ENCODE measurements around the gene SSH2.

The SSH2 gene

DNA sequence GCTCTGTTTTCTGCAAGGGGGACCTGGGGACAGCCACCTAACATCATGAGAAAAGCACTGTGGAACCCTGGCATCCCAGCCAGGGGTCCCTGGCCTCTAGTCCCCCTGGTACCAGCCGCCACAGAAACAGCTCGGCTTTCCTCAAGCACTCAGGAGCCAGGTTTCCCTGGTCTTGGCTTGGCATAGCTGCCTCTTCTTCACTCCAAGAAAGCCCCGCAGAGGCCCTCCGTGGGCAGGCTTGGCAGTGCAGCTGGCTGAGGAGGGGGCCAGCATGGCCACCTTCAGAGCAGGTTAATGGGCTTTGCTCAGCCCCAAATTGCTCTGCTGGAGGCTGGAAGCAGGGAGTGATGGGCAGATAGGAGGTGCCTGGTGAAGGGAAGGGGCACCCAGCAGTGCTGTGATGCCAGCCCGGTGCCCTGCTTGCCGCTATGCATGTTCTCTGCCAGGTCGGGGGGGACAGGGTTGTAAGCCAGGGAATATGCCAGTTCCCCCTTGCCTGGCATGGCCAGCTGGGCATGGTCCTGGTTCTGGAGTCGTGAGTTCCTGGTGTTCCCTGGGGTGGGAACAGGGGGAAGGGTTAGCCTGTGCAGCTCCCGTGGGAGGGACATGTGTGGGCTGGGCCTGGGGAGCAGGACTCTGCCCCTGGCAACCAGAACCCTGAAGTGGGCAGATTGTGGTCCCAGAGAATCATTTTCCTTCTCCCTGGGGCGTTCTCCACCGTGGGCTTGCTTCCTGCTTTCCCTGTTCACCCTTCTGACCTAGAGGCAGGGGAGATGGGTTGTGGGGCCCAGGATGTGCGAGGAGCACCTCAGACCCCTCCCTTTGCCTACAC, 333.9 kb downstream of the SSH2 start:
- no peak for DNase-seq

DNA sequence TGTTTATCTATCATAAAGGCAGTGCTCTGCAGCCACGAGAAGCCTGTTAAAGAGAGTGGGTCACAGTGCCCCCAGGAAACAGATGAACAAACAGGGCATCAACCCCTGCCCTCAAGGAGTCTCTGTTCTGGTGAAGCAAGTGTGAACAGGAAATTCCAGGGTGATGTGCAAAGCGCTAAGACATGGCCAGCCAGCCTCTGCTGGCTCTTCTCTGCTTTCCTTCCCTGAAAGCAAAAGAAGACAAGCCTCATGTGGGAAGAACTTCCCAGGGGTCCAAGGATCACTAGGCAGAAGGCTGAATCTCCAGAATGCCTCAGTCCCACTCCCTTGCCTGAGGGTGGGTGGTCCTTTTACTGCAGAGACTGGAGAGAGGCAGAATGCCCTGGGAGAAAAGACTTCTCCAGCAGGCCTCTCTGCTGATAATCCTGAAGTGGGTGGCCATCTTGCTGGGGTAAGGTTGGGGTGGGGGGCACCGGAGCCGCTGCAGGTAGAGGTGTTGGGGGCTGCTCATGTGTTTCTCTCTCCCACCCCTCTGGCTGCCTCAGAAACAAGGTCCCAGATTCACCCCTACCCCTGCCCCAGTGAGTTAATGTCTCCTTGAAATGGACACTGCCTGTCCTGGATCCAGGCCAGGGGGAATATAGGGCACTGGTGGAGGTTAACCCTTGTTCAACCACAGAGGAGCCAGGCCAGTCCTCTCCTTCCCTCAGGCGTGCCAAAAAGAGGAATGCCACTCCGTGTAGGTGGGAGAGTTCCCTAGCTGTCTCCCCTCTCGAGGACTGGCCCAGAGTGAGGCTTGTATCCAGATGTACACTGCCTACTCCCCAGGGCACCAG, 334.7 kb downstream of the SSH2 start:
- DNase-seq = no peak

DNA sequence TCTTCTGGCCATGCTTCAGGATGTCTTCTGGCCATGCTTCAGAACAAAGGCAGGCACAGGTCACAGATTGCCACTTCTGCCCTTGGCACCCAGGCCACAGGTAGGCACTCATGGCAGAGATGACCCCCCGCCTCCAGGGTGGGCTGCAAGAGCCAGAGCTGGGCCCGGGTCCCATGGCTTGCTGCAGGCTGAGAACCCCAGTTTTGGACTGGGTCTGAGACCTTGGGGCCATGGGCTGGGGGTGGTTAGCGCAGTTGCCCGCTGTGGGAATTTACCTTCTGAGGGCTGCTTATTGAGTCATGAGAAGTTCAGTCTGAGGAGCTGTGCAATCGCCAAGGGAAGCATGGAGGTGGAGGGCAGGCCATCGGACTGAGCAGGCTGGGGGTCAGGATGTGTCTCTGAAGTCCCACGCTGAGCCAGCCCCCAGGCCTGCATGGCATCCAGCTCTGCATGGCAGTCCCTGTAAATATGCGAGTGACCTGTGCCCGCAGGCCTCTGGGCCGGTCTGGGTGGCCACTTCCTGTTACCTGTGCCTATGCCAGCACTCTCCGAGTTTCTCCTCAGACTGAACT, 335.4 kb downstream of the SSH2 start:
- no peak for DNase-seq

DNA sequence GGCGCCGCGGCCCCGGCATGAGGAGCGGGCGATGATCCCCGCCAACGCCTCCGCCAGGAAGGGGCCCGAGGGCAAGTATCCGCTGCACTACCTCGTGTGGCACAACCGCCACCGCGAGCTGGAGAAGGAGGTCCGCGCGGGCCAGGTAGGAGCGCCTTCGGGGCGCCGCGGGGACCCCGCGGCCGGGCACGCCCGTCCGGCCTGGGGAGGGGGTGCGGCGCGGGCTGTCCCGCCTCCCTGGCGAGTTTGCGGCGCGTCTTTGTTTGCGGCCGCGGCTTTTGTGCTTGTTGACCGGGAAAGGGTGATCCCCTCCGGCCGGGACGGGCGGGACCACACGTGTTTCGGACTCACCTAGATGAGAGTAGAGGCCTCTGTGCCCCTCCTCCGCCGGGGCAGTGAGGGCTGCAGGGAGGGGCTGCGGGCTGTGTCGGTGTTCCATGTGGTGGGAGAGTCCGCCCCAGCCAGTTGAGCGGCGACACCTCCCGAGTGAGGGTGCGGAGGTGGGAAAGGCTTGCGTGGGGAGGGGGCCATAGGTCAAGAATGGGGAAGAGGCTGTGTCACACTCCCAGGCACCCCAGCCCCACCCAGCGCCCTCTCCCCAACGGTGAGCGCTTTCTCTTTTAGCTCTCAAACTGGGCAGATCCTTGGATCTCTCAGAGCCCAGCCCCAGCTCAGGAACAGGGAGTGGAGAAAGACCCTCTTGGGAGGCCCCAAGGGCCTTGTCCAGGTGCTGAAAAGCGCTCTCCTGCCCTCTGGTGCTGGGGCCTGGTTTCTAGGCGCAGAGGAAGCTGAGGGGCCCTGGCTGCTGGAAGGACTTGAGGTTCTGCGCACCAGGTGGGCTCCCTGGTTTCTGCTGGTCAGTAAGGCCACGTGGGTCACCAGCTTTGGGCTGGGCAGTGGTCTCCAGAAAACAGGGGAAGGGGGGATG, 336.2 kb downstream of the SSH2 start:
- peak; percentile 51 for DNase-seq

DNA sequence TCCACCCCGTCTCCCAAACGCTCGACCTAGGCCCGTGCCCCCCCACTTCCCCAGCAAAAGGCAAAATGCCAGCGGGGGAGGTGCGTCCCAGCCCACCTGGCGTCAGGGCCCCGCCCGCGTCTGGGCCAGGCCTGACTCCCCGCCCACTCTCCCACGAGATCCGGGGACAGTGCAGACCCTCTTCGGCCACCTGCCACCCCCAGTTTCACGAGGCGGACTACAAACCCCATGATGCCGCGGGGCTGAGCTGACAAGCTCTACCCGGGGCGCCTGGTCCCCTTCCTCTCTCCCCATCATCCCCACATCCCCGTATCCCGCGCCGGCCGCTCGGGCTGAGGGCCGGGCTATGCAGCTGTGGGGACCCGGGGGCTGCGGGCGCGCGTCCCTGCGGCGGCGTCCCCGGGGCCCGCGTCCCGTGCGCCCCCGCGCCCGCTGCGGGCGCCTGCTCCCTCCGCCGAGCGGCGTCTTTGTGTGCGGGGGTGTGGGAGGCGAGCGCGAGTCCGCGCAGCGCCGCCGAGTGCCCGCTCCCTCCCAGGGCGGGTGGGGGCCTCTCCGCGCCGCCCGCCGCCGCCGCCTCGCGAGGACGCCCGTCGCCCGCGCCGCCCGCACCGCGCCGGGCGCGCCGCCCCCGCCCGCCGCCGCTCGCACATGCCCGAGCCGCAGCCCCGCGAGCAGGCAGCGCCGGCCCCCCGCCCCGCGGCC, 337.0 kb downstream of the SSH2 start, which contains the start of gene ANKRD13B:
ANKRD13B (plus strand) TSS at position 283 of the 702 bp plus-strand sequence. CDS start 490 bp downstream, outside the sequence.
- DNase-seq = peak; percentile 52

DNA sequence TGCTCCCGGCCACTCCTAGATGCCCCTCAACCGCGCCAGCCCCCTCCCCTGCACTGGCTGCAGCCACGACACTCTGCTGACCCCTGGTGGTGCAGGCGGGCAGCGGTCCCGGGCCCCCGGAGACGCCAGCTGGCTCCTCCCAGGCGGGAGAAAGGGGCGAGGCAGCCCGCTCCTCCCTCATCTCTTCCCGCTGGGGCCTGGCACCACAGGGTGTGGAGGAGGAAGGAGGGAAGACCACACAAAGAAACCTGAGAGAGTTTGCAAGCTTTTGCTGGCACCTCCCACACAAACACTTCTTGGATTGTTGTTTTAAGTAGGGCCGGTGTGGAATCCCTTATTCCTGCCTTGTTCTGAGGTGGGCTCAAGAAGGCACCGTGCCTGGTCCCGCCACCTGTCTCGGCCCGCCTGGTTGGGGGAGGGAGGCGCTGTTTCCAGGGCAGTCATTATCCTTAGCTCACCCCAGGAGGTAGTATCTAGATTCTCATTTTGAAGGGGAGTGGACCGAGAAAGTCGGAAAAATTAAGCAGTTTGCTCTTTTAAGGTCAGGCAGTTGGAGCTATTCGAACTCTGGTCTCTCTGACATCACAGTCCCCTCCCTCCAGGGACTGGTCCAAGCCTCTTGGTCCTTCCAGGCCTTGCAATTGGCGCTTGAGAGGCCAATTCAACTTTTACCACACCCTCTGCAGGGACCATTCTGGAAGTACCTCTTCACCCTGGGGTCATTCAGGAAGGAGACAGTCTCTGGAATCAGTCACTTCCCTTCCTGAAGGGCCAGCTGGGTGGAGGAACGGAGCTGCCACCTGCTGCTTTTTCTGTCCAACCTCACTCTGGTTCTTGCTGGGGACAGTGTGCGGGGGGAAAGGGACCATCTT, 338.1 kb downstream of the SSH2 start:
- peak; percentile 92 for DNase-seq

DNA sequence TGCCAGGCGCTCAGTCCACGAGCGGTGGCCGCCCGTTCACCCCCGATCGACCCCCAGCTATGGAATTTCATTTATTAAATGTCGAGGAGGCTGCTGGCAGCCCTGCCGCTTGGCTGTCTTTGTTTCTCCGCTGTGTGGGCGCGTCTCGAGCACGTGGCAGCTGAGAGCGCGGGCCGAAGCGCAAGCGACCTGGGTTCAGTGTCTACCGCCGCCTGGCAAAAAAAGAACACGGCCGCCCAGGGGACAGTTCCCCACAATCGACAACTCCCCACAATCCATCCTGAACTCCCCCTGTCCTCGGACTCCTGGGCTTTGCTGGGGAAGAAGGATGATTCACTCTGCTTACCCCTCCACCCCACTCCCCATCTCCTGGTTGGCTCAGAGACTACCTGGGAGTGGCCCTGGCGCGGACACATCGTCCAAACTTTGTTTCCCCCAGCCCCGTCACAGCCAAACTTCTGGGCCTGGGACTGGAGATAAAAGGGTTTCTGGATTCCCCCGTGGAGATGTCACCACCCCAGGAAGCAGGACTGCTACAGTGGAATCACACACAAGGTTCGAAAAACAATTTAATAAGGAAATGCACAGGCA, 338.8 kb downstream of the SSH2 start:
- no peak for DNase-seq

DNA sequence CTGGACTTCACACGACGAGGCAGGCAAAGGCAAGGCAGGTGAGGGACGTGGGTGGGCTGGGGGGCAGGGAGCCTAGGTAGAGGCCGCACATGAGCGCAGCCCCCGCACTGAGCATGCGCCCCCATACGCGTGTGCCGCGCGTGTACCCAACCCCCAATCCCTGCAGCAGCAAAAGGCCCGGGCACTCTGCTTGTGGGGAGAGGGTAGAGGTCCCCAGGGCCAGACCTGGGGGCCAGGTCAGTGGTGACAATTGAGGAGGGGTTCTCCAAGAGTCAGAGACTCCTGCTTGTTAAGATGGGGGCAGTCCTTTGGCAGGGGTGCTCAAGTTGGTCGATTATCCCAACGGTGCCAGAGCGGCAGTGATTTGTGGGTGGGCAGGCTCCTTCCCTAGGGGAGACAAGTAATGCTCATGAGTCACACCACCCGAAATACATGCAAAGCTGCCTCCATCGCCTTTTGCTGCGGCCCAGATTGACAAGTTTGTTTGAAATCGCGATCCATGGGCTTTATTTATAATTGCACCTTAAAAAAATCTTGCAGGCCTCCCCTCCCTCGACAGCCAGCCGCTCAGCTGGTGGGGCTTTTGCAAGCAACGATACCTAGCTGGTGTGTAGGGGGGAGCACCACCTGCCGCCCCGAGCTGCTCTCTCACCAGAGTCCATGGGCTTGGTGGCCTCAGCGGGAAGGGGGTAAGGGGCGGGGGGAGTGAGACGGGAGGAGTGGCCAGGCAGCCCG, 339.4 kb downstream of the SSH2 start:
- no peak for DNase-seq

DNA sequence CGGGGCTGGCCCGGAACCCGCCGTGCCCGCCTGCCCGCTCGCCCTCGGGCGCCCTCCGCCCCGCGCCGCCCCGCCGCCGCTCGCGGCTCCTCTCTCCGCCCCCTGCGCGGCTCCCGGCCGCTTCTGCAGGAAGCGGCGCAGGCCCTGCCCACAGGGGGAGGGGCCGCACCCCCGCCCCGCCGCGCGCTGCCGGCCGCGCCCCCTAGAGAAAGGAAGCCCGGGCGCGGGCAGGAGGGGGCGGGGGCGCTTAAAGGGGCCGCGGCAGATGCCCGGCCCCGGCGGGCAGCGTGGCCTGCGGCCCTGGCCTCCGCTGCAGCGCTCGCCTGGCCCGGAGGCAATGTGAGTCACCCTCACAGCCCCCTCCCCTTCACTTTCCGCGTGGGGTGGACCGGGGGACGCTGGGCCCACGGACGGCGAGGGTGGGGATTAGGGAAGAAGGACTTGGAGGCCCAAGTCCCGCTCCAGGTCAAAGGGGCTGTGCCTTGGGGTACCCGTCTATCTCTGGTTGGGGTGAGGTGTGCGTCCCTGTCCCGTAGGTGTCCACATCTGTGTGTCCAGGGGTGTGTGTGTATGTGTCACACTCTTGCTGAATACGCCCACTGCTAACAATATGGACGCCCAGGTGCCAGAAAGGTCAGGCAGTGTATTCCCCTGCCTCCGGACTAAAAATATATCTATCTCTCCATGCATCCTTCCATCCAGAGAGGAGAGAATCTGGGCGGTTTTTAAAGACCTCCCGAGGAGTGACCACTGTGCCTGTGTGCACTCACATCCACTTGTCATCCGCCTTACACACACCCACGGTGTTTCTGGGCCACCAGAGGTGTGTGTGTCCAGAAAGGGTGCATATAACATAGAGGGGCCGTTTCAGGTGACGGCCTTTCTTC, 340.3 kb downstream of the SSH2 start, which contains the start of gene GIT1:
GIT1 (minus strand) TSS at position 125 of the 887 bp plus-strand sequence. CDS start 270 bp downstream, outside the sequence.
- peak; percentile 91 for DNase-seq

DNA sequence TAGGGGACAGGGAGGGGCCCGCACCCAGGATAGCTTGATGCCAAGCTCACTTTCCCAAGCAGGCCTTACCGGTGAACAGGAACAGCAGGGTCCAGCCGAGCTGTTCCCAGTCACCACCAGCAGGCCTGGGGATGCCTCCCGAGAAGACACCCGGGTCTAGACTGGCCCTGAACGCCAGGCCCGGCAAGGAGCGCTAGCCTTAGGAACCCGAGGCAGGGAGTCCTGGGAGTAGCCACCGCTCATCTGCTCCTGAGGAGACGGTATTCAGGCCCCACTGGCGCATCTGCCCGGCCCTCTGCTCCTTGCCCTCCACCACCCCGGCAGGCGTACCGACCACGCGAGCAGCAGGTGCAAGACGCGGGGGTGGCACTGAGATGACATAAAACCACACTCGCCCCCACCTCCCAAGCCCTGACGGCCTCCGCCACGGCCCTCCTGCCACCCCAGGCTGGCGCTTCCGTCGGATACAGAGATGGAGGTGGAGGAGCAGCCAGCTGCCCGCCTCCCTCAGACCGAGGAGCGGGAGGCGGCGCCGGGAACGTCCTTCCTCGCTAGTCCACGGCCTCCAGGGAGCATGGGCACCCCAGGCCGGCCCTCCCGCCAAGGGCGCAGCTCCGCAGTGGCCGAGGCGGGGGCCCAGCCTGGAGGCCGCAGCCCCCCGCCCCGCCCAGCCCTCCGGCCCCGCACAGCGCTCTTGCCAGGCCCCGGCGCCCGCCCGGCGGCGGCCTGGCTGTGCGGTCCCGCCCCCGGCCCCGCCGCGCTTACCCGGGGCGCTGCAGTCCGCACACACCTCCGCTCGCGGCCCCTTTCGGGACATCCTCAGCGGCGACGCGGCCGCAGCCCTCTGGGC, 341.2 kb downstream of the SSH2 start:
- peak; percentile 49 for DNase-seq

DNA sequence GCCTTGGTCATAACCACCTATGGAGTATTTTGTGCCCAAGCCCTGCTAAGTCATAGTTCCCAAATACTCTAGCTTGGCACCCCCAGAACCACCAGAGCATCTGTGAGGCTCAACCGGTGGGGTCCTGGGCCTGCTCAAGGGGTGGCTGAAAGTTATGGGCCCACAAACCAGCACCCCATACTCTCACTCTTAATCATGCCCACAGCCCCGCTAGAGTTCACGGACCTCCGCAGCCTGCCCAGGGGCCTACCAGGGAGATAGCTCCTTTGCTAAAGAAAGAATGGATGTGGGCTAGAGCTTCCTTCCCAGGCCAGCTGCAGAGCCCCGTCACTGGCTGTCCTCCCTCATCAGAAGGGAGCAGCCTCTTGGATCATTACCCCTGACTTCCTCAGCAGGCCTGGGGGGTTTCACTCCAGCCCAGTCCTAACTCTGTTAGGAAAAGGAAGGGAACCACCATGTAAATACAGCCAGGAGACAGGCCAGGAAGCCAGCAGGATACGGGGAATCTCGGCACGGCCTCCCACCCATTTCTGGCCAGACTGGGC, 341.9 kb downstream of the SSH2 start:
- DNase-seq = no peak

DNA sequence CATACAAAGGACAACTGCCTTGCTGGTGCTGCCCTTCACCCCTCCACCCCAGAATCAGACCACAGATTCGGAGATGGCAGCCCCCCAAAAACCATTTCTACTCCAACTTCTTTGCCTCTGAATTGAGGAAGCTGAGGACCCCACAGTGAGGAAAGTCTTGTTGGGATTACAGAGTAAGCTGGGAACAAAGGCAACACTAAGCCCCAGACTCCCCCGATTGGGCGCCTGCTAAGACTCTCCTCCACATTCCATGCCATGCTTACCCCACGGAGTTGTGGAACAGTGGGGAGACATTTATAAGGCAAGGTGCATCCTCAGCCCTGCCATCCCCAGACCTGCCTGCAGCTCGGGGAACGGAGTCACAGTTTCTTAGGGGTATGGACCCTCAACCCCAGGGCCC, 342.4 kb downstream of the SSH2 start:
- no peak for DNase-seq

DNA sequence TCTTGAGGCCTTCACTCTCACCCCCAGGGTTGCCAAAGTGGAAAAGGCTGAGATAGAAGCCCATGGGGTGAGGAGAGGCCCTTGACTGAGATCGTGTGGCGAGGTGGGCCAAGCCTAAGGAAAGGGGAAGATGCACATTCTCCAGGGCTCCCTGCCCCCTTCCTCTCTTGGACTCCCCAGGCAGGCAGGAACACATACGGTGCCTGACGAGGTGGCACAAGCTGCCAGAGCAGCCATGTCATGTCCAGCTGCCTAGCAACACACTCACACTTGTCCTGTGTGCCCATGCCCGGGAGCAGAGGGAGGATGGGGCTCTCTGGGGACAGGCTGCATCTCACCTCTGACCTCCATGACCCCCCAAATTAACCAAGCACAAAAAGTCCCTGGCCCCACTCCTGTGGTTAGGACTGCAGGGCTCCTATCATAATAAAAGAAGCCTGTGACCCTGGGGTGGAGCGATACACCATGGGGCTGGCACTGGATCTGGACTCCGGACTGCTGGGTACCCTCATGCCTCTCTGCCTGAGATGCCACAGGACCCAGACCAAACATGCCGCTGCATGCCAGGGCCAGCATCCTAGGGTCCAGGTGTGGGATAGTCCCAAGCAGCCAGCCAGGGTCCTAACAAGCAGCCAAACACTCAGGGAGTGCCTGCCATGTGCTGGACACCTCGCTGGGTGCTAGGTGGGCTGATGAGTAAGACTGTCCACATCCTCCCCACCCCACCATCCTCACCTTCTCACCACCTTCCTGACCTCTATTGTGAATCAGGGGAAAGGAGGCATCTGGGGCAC, 343.2 kb downstream of the SSH2 start:
- DNase-seq = no peak

DNA sequence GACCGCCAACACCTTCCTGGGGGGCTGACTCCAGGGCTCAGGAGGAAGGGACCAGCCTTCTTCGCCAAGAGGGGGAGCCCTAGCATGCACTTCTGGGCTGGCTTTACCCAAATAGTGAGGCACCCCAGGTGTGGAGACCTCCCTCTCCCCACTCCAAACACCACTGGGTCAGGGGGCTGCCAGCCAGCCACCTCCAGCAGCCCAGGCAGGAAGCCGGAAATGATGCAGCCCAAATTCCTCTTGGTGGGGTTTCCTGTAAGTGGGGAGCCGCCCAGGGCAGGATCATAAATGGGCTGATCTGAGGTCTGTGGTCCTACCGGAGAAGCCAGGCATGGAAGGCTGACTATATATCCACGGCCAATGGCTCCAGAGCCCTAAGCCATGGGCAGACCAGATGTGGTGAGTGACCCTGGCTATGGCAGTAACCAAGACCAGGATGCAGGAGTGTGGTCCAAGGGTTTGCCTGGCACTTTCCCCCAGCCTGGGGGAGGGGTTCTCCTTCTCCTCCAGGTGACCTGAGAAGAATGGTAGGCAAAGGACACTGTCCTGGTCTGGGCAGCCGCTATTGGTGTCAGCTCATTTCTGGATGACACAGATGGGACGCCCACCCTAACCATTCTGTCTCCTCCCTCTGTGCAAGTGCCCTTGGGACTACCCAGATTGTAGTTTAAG, 344.8 kb downstream of the SSH2 start:
- peak; percentile 61 for DNase-seq

DNA sequence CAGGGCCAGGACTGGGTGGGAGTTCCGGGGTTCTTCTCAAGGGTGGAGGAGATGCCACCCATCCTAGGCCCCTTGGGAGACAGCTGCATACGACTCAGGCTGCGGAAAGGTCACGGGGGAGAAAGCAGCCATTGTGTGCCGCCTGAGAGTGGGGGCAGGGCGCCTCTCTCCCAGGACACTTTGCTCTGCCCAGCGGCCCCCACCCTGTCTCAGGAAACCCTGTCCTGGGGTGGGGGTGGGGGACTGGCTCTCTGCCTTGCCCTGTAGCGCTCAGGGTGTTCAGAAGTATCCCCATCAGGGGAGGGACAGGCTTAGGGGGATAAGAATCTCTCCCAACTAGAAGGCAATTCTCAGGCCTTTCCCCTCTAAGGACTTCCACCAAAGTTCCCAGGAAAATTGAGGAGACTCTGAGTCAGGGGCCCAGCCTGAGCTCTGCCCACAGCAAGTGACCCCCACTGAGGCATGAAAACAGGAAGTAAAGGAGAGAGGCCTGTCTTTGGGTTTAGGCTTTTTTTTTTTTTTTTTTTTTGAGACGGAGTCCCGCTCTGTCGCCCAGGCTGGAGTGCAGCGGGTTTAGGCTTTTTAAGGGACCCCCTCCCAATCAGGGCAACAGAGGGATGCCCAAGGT, 345.5 kb downstream of the SSH2 start:
- DNase-seq = no peak

Data from 8988T (cell line).